K562 (cell line): ENCODE data around the gene MRPL2. TPM values are rescaled to one million over a fixed set of nuclear protein-coding genes. Genes with fewer than 3 reads are reported as not detected.

Source experiments
- BMI1 ChIP-seq: fragments of 150-350 bp; IDR thresholded peaks from 2 replicates; pipeline ENCODE4 v1.6.1; 2014; ENCODE audit warnings: low read length
- C11orf30 ChIP-seq: fragments of 450-650 bp; IDR thresholded peaks from 2 replicates; pipeline ENCODE4 v1.6.1; 2016; ENCODE audit warnings: low read depth, mild to moderate bottlenecking
- CREB3L1 ChIP-seq: fragments of 450-650 bp; IDR thresholded peaks from 2 replicates; pipeline ENCODE4 v1.6.1; 2014; ENCODE audit warnings: low read depth, mild to moderate bottlenecking, moderate library complexity, borderline replicate concordance
- CREM ChIP-seq: IDR thresholded peaks from 2 replicates; pipeline ENCODE4 v1.6.1; 2014; ENCODE audit warnings: antibody characterized with exemption, low read depth
- FIP1L1 ChIP-seq: fragments of 200-400 bp; formaldehyde crosslinking; IDR thresholded peaks from 2 replicates; pipeline ENCODE4 v1.6.1; 2018; ENCODE audit warnings: mild to moderate bottlenecking, low read depth, low read length; ENCODE audit not compliant: poor library complexity, severe bottlenecking
- LCOR ChIP-seq: sonication (generic); formaldehyde crosslinking; IDR thresholded peaks from 2 replicates; pipeline ENCODE4 v1.8.0; 2022; ENCODE audit warnings: mild to moderate bottlenecking, missing genetic modification reagents
- MCM5 ChIP-seq: fragments of 450-650 bp; IDR thresholded peaks from 2 replicates; pipeline ENCODE4 v1.6.1; 2016; ENCODE audit warnings: low read depth
- SMAD4 ChIP-seq: fragments of 250-450 bp; sonication (Bioruptor Pico); conservative IDR thresholded peaks from 2 replicates; pipeline ENCODE4 v1.8.0; 2021; ENCODE audit warnings: inconsistent platforms, mild to moderate bottlenecking, moderate library complexity
- STAT5A ChIP-seq: IDR thresholded peaks from 2 replicates; pipeline ENCODE4 v1.6.1; 2012; ENCODE audit warnings: low read length, inconsistent platforms, borderline replicate concordance
- THAP7 ChIP-seq: fragments of 250-450 bp; sonication (Bioruptor Pico); IDR thresholded peaks from 2 replicates; pipeline ENCODE4 v1.5.0; 2021
- WHSC1 ChIP-seq: IDR thresholded peaks from one replicate; pipeline ENCODE4 v1.6.1; 2012; ENCODE audit warnings: low read length, control low read depth, inconsistent platforms
- ZNF140 ChIP-seq: fragments of 250-450 bp; sonication (Bioruptor Pico); IDR thresholded peaks from 2 replicates; pipeline ENCODE4 v1.8.0; 2021; ENCODE audit warnings: moderate library complexity, mild to moderate bottlenecking, inconsistent platforms
- ZNF318 ChIP-seq, 2 experiments: fragments of 450-650 bp; IDR thresholded peaks; 2 replicates each; pipeline ENCODE4 v1.6.1; 2016; ENCODE audit warnings: mild to moderate bottlenecking in 2 of 2, borderline replicate concordance in 1 of 2, low read depth in 1 of 2, moderate library complexity in 1 of 2
- ZNF584 ChIP-seq: fragments of 200-800 bp; sonication (Bioruptor generic); IDR thresholded peaks from 2 replicates; pipeline ENCODE4 v1.6.1; 2016; ENCODE audit warnings: low read depth, mild to moderate bottlenecking, missing genetic modification characterization, missing compliant biosample characterization
- ZNF780A ChIP-seq: fragments of 250-450 bp; sonication (Bioruptor Pico); IDR thresholded peaks from 2 replicates; pipeline ENCODE4 v1.5.0; 2021; ENCODE audit warnings: mild to moderate bottlenecking
- polyA plus RNA-seq, 8 experiments: library from polyadenylated mRNA; depleted of rRNA in 4 of 8; stranded (reverse) in 5 of 8; unstranded in 3 of 8; fragments of >200 nt; fragmentation: Nextera tagmentation in 2 of 8; fragmentation: Illumina TruSeq in 1 of 8; extraction: Ambion mirVana in 2 of 8; extraction: Trizol in 1 of 8; gene quantifications; 2 replicates each; pipeline versions ENCODE4 v1.2.1 to v1.2.3, GENCODE V29; 2011 to 2014; ENCODE audit warnings: inconsistent platforms in 1 of 8, missing spikeins in 1 of 8
- total RNA-seq, 7 experiments: library from RNA; depleted of rRNA in 6 of 7; stranded (reverse); fragments of >200 nt in 6 of 7; fragmentation: Illumina TruSeq in 2 of 7; extraction: Trizol in 2 of 7; gene quantifications; 2 replicates each; pipeline versions ENCODE4 v1.2.1 to v1.2.3, GENCODE V29; 2011 to 2021; ENCODE audit warnings: low replicate concordance in 1 of 7

MRPL2 gene
- total and polyA plus RNA-seq, 9 of the 15 experiments (the other 6 are each of a cell fraction or from before 2014, with no cell fraction given) = 63.1 to 262 (median 121) TPM

- TF ChIP-seq ZNF318 (IDR thresholded peaks at IDR 0.05; ENCODE audit: borderline replicate concordance in 1 of 2, low read depth in 1 of 2) (no peak), C11orf30 (peak; percentile 99), ZNF140 (CRISPR knock-in tag) (no peak), LCOR (CRISPR knock-in tag) (0 out of 2 replicates have a peak, but pooled peaks have one; percentile 55), MCM5 (no peak), WHSC1 (no peak), FIP1L1 (no peak), STAT5A (peak; percentile 17; the same call in 1 of the 2 replicates), THAP7 (CRISPR knock-in tag) (no peak), ZNF584 (CRISPR knock-in tag) (no peak), ZNF780A (no peak), SMAD4 (peak; percentile 96), BMI1 (no peak), CREM (peak; percentile 100), CREB3L1 (no peak)
Observed at GRCh38 chr6:43059168-43060033, at the start of gene MRPL2, which contains the start of gene KLC4 (continued).
